ENCODE measurements around the gene MRPL57. TPM values are rescaled to one million over a fixed set of nuclear protein-coding genes. Genes with fewer than 3 reads are reported as not detected.
A peak's percentile ranks its signal among the peaks of the same experiment; 100 is the strongest.
"Not testable (repeated sequence)": the region's sequence is repeated elsewhere in the genome, so short reads cannot be mapped to it uniquely, and the experiment has no call there.

The MRPL57 gene
- 10 to 100 TPM in 1 of 2 donors, 1 to 10 TPM in 1; 8.0 to 10.2 TPM for total RNA-seq

DNA sequence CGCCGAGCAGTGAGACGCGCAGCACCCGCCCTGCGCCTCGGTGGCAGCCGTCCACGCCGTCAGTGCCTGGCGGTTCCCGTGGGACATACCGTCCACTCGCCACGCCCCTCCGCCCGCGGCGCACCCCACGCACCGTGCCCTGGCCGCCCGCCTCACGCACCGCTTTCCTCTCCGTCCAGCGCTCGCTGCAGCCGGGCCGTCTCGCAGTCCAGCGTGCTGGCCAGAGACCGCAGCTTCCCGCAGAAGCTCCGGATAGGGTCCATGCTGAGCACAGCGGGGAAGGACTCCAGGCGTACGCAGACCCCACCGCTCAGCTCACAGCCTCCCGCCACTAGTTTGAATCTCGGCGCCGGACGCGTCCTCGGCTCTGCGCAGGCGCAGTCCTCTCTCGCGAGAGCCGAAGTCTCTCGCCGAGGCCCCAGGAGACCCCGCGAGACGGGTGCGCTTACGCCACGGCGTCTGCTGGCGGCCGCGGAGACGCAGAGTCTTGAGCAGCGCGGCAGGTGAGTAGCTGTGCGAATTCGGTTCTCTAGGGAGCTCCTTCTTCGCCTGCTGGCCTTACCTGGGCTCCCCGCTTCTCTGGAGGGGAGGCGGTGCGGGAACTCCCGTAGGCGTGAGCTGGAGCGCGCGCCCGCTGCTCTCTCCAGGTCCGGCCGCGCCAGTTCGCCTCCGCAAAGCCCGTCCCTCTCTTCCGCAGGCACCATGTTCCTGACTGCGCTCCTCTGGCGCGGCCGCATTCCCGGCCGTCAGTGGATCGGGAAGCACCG is at the start of gene MRPL57, which contains the start of gene SKA3:
MRPL57 (plus strand) TSS at position 444 of the 767 bp plus-strand sequence; CDS start at position 703, 259 bp downstream.
SKA3 (minus strand) TSS at position 338 of the 767 bp plus-strand sequence; CDS start at position 263, 75 bp downstream.
- WGBS, 2 donors: 1 to 26% methylated on average over 14 to 75 of the region's 93 CpGs
- intact Hi-C loops (cut with DNase I): no loop called here
- peak within 1 kb of the TSS; percentile 68 to 74 for H3K4me3 ChIP-seq
- H3K27ac ChIP-seq: peak within 1 kb of the TSS; percentile 87 to 96 (median 95)
- H3K9me3 ChIP-seq: no peaks in the 10 kb centered on the region
- DNase-seq (peak; percentile 92 to 95 (median 93)), ATAC-seq (peak; percentile 99)
- H3K36me3 ChIP-seq (replicated peaks in 1 of 2; ENCODE audit: insufficient read depth in 1 of 2, low read depth in 2 of 2): no peaks in the 10 kb centered on the region
- H3K27me3 ChIP-seq: no peaks in the 10 kb centered on the region
- TF ChIP-seq, protein P1, sequence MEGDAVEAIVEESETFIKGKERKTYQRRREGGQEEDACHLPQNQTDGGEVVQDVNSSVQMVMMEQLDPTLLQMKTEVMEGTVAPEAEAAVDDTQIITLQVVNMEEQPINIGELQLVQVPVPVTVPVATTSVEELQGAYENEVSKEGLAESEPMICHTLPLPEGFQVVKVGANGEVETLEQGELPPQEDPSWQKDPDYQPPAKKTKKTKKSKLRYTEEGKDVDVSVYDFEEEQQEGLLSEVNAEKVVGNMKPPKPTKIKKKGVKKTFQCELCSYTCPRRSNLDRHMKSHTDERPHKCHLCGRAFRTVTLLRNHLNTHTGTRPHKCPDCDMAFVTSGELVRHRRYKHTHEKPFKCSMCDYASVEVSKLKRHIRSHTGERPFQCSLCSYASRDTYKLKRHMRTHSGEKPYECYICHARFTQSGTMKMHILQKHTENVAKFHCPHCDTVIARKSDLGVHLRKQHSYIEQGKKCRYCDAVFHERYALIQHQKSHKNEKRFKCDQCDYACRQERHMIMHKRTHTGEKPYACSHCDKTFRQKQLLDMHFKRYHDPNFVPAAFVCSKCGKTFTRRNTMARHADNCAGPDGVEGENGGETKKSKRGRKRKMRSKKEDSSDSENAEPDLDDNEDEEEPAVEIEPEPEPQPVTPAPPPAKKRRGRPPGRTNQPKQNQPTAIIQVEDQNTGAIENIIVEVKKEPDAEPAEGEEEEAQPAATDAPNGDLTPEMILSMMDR (IDR thresholded peaks at IDR 0.05): peak in 4 of 7 experiments; percentile 34 to 55 (median 41)
- TF ChIP-seq POLR2A (IDR thresholded peaks at IDR 0.05): peak; percentile 93 to 98 (median 97)
- H3K4me1 ChIP-seq: peaks cover 14% of the 10 kb centered on the region

DNA sequence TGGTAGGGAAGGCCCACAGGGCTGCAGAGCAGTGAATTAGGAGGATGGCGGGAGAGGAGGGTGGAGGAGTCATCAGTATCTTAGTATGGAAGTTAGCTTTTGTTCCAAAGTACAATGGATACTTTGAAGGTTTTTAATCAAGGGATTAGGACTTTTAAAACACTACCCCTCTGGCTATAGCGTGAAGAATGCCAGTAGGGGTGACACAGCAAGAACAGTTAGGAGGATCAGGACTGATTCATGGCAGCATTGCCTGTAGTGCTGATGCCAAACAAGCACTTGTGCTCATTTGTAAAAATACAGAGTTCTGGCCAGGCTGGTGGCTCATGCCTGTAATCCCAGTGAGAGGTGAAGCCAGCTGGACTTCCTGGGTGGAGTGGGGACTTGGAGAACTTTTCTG is 46.3 kb upstream of the MRPL57 start:
- no peak for ATAC-seq
- no peak for DNase-seq
- Histone ChIP-seq H3K4me3 (no peak overlapping the region), H3K27me3 (no peaks in the 10 kb centered on the region), H3K27ac (no peak overlapping the region), H3K9me3 (no peaks in the 10 kb centered on the region), H3K4me1 (no peaks in the 10 kb centered on the region), H3K36me3 (replicated peaks in 1 of 2; ENCODE audit: insufficient read depth in 1 of 2, low read depth in 2 of 2) (no peaks in the 10 kb centered on the region)
- intact Hi-C loops (cut with DNase I): no loop called here
- TF ChIP-seq POLR2A (IDR thresholded peaks at IDR 0.05): no peak
- TF ChIP-seq, protein P1 (IDR thresholded peaks at IDR 0.05): no peak
- 88 to 89% methylated on average over 2 of the region's 2 CpGs for WGBS, 2 donors

DNA sequence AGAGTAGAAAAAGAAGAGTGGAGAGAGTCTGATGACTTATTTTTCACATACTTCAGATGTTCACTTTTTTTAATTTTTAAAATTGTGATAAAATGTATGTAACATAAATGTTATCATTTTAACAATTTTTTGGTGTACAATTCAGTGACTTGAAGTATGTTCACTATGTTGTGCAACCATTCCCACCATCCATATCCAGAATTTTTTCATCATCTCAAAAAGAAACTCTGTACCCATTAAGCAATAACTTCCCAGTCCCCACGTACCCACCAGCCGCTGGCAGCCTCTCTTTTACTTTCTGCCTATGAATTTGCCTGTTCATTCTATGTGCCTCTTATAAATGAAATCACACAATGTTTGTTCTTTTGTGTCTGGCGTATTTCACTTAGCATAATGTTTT is 43.4 kb upstream of the MRPL57 start:
- DNase-seq: no peak
- no peaks in the 10 kb centered on the region for H3K27me3 ChIP-seq
- no peak overlapping the region for H3K4me3 ChIP-seq
- intact Hi-C loops (cut with DNase I): no loop called here
- H3K9me3 ChIP-seq: no peaks in the 10 kb centered on the region
- no peak for TF ChIP-seq POLR2A (IDR thresholded peaks at IDR 0.05)
- TF ChIP-seq, protein P1 (IDR thresholded peaks at IDR 0.05): no peak
- whole genome bisulfite sequencing, 2 donors: 47 to 53% methylated on average over 3 of the region's 3 CpGs
- H3K36me3 ChIP-seq (replicated peaks in 1 of 2; ENCODE audit: insufficient read depth in 1 of 2, low read depth in 2 of 2): no peaks in the 10 kb centered on the region
- ATAC-seq: no peak
- no peak overlapping the region for H3K27ac ChIP-seq
- H3K4me1 ChIP-seq: no peaks in the 10 kb centered on the region

DNA sequence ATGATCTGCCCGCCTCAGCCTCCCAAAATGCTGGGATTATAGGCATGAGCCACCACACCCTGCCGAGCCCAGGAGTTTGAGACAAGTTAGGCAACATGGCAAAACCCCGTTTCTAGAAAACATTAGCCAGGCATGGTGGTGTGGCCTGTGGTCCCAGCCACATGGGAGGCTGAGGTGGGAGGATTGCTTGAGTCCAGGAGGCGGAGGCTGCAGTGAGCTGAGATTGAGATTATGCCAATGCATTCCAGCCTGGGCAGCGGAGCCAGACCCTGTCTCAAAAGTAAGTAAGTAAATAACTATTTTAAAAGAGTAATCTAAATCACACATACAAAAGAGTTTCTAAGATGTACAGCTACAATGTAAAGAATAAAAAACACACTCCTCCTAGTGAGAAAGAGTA is 42.0 kb upstream of the MRPL57 start:
- intact Hi-C loops (cut with DNase I): no loop called here
- DNase-seq (no peak), ATAC-seq (no peak)
- H3K36me3 ChIP-seq (replicated peaks in 1 of 2; ENCODE audit: insufficient read depth in 1 of 2, low read depth in 2 of 2): no peaks in the 10 kb centered on the region
- TF ChIP-seq, protein P1 (IDR thresholded peaks at IDR 0.05): no peak
- no peak for TF ChIP-seq POLR2A (IDR thresholded peaks at IDR 0.05)
- peaks cover 9% of the 10 kb centered on the region for H3K4me1 ChIP-seq
- 57 to 63% methylated on average over 5 of the region's 5 CpGs for WGBS, 2 donors
- H3K9me3 ChIP-seq: no peaks in the 10 kb centered on the region
- H3K27me3 ChIP-seq: no peaks in the 10 kb centered on the region
- no peak overlapping the region for H3K4me3 ChIP-seq
- no peak overlapping the region for H3K27ac ChIP-seq

DNA sequence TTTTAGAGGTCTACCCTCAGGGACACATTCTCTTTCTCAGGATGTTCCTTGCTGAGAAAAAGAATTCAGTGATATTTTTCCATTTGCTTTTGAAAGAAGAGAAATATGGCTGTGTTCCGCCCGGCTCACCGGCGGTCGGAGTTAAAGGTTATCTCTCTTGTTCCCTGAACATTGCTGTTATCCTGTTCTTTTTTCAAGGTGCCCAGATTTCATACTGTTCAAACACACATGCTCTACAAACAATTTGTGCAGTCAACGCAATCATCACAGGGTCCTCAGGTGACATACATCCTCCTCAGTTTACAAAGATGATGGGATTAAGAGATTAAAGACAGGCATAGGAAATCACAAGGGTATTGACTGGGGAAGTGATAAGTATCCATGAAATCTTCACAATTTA is 40.6 kb upstream of the MRPL57 start:
- H3K27me3 ChIP-seq; H3K36me3 ChIP-seq (replicated peaks in 1 of 2; ENCODE audit: insufficient read depth in 1 of 2, low read depth in 2 of 2); H3K9me3 ChIP-seq; intact Hi-C loops (cut with DNase I); DNase-seq; H3K27ac ChIP-seq; ATAC-seq; H3K4me3 ChIP-seq: not testable (repeated sequence)
- WGBS, 2 donors: 82 to 84% methylated on average over 6 of the region's 6 CpGs
- peaks cover 10% of the 10 kb centered on the region for H3K4me1 ChIP-seq
